ENCODE measurements around the gene KRT25.
"Not testable (repeated sequence)": the region's sequence is repeated elsewhere in the genome, so short reads cannot be mapped to it uniquely, and the experiment has no call there.

The KRT25 gene

GRCh38 chr17:40750391-40750790 is 4.7 kb downstream of the KRT25 start:
- no peak for DNase-seq

- DNase-seq, result not testable (repeated sequence)
These were observed 6.5 kb downstream of the KRT25 start for GRCh38 chr17:40748666-40749065.

- no peak for DNase-seq
These were observed 16.6 kb downstream of the KRT25 start for GRCh38 chr17:40738553-40738952.

- no peak for DNase-seq
These were observed 20.1 kb downstream of the KRT25 start for GRCh38 chr17:40735016-40735415.

GRCh38 chr17:40734018-40734417 is 21.1 kb downstream of the KRT25 start:
- no peak for DNase-seq

- no peak for DNase-seq
These were observed 24.2 kb downstream of the KRT25 start for GRCh38 chr17:40730970-40731369.

- DNase-seq, result no peak
These were observed 27.5 kb downstream of the KRT25 start for GRCh38 chr17:40727447-40728231.

GRCh38 chr17:40726919-40727318 is 28.2 kb downstream of the KRT25 start:
- no peak for DNase-seq

- no peak for DNase-seq
These were observed 30.5 kb downstream of the KRT25 start for GRCh38 chr17:40724656-40725055.

- no peak for DNase-seq
These were observed 32.9 kb downstream of the KRT25 start for GRCh38 chr17:40722241-40722640.

- DNase-seq, result no peak
These were observed 34.2 kb downstream of the KRT25 start for GRCh38 chr17:40720899-40721298.

GRCh38 chr17:40718930-40719329 is 36.2 kb downstream of the KRT25 start:
- DNase-seq, result no peak

GRCh38 chr17:40717776-40718175 is 37.4 kb downstream of the KRT25 start:
- no peak for DNase-seq

GRCh38 chr17:40714473-40714872 is 40.7 kb downstream of the KRT25 start:
- DNase-seq, result no peak

GRCh38 chr17:40707745-40708144 is 47.4 kb downstream of the KRT25 start:
- DNase-seq, result no peak

GRCh38 chr17:40705584-40705983 is 49.5 kb downstream of the KRT25 start:
- no peak for DNase-seq

GRCh38 chr17:40703652-40704051 is 51.5 kb downstream of the KRT25 start, which contains the start of gene KRT24:
Gene KRT24, minus strand, starts transcription at chr17:40703752. Its CDS starts 59 bp downstream, at chr17:40703693.
- DNase-seq, result no peak

GRCh38 chr17:40702271-40702670 is 52.9 kb downstream of the KRT25 start:
- DNase-seq, result no peak

GRCh38 chr17:40699853-40700252 is 55.3 kb downstream of the KRT25 start:
- DNase-seq, result no peak

GRCh38 chr17:40699371-40699770 is 55.8 kb downstream of the KRT25 start:
- no peak for DNase-seq

Data from DMS 273 treated with DMSO at 0.1 percent for 48 hours (cell line).